IPS DF 6.9 (cell line): ENCODE measurements around the gene CNTRL.

Experiments used
- DNase-seq: peaks from one replicate; pipeline ENCODE4 v3.0.0-alpha.2; 2013; ENCODE audit warnings: low read depth, low spot score
- H3K27ac ChIP-seq: one replicate; pipeline ENCODE4 v1.5.1; 2013; ENCODE audit warnings: low read length, control low read depth
- H3K27me3 ChIP-seq: 2 replicates; pipeline ENCODE4 v1.6.1; 2013; ENCODE audit warnings: mild to moderate bottlenecking, low read length; ENCODE audit not compliant: control insufficient read depth, insufficient read depth
- H3K36me3 ChIP-seq: 2 replicates; pipeline ENCODE4 v1.6.1; 2013; ENCODE audit warnings: low read length; ENCODE audit not compliant: control insufficient read depth, insufficient read depth
- H3K4me1 ChIP-seq: 2 replicates; pipeline ENCODE4 v1.6.1; 2013; ENCODE audit warnings: low read length; ENCODE audit not compliant: control insufficient read depth, insufficient read depth
- H3K4me3 ChIP-seq: 2 replicates; pipeline ENCODE4 v1.5.1; 2013; ENCODE audit warnings: mild to moderate bottlenecking, low read length
- H3K9me3 ChIP-seq: 2 replicates; pipeline ENCODE4 v1.6.1; 2013; ENCODE audit warnings: low read length, inconsistent platforms; ENCODE audit not compliant: control insufficient read depth, insufficient read depth
- WGBS: extraction: QIAGEN DNeasy Blood & Tissue Kit; methylation state at CpG from one replicate; pipeline ENCODE4 v1.1.7; 2013; ENCODE audit warnings: mixed read lengths, missing lambda C conversion rate; ENCODE audit not compliant: insufficient read length, insufficient coverage; 5-methylcytosine and 5-hydroxymethylcytosine counted together

The CNTRL gene

GRCh38 chr9:121222524-121223171 lies 147.9 kb downstream of the CNTRL start:
- H3K9me3 ChIP-seq = no peaks in the 10 kb centered on the region
- no peak for DNase-seq
- H3K4me3 ChIP-seq = no peak overlapping the region
- H3K36me3 ChIP-seq = no peaks in the 10 kb centered on the region
- no peaks in the 10 kb centered on the region for H3K27me3 ChIP-seq
- WGBS = 96% methylated on average over 1 of the region's 12 CpGs
- H3K27ac ChIP-seq = no peak overlapping the region
- peaks cover 3% of the 10 kb centered on the region; the same call in 1 of the 2 replicates for H3K4me1 ChIP-seq

GRCh38 chr9:121225240-121225639 lies 150.5 kb downstream of the CNTRL start:
- DNase-seq = no peak
- Histone ChIP-seq H3K9me3 (no peaks in the 10 kb centered on the region), H3K4me1 (peaks cover 1% of the 10 kb centered on the region; the same call in 1 of the 2 replicates), H3K27me3 (no peaks in the 10 kb centered on the region), H3K36me3 (no peaks in the 10 kb centered on the region), H3K27ac (no peak overlapping the region), H3K4me3 (no peak overlapping the region)
- WGBS = no CpG with 5 or more reads among the region's 5 CpGs

- no CpG with 5 or more reads among the region's 2 CpGs for WGBS
- no peak for DNase-seq
Measured at GRCh38 chr9:121226175-121226574, 151.4 kb downstream of the CNTRL start.

More at GRCh38 chr9:121226175-121226574, 151.4 kb downstream of the CNTRL start:
- no peak overlapping the region for H3K27ac ChIP-seq
- H3K9me3 ChIP-seq = no peaks in the 10 kb centered on the region
- no peaks in the 10 kb centered on the region for H3K36me3 ChIP-seq
- H3K4me3 ChIP-seq = no peak overlapping the region
- peaks cover 1% of the 10 kb centered on the region; the same call in 1 of the 2 replicates for H3K4me1 ChIP-seq
- H3K27me3 ChIP-seq = no peaks in the 10 kb centered on the region
